ENCODE measurements around the gene IL36G. TPM values are rescaled to one million over a fixed set of nuclear protein-coding genes. Genes with fewer than 3 reads are reported as not detected.

IL36G gene
- total and polyA plus RNA-seq, 2 of the 13 experiments (the other 11 are each of a cell fraction or from before 2014, with no cell fraction given): not detected

DNA sequence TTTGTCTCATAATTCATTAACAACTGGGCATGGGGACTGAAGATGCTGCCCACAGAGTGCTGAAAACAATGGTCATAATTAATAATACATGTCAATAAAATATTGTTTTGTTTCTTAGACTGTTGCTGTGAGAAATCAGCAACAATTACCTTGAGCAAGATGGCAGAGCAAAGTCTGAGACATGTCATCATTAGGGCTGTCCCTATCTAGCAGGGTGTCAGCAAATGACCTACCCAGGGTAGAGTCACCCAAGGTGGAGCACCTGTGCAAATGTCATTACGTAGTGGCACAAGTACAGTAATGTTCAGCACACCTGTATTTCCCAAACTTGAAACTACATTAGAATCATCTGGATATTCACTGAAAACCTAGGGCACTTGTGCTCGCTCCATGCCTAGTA, 16.8 kb downstream of the IL36G start:
- Histone ChIP-seq H3K4me1 (ENCODE audit: insufficient read depth, low read length) (peaks cover 14% of the 10 kb centered on the region), H3K9ac (ENCODE audit: insufficient read depth, low read depth, low read length) (no peak overlapping the region), H3K79me2 (ENCODE audit: insufficient read depth, low read length) (no peaks in the 10 kb centered on the region), H3K36me3 (replicated peaks in 1 of 2; ENCODE audit: control insufficient read depth in 1 of 2, insufficient read depth in 2 of 2, low read length in 2 of 2) (no peaks in the 10 kb centered on the region), H3K9me3 (ENCODE audit: low read length) (peaks cover 2% of the 10 kb centered on the region), H3K27me3 (ENCODE audit: control insufficient read depth in 1 of 2, insufficient read depth in 2 of 2, low read length in 2 of 2) (no peaks in the 10 kb centered on the region; a peak in 1 of 5 replicates), H4K20me1 (ENCODE audit: insufficient read depth, low read length) (no peaks in the 10 kb centered on the region), H3K4me3 (replicated peaks in 1 of 3; ENCODE audit: insufficient read depth in 1 of 3, low read depth in 2 of 3, low read length in 3 of 3) (no peak overlapping the region), H2AFZ (ENCODE audit: low read length) (no peak overlapping the region), H3K4me2 (ENCODE audit: low read depth, low read length) (no peak overlapping the region), H3K27ac (ENCODE audit: extremely low read length, insufficient read depth, low read length) (no peak overlapping the region)
- ChIA-PET CTCF (ENCODE audit: low intra/inter-chr PET ratio, low total read pairs) (no interaction called here), POLR2A (no interaction called here)
- TF ChIP-seq PHF21A (CRISPR knock-in tag; IDR thresholded peaks at IDR 0.05) (no peak), DPF2 (CRISPR knock-in tag; IDR thresholded peaks at IDR 0.05; ENCODE audit: borderline replicate concordance, low read depth) (no peak), ZNF543 (CRISPR knock-in tag; IDR thresholded peaks at IDR 0.05) (no peak), MAFF (IDR thresholded peaks at IDR 0.05; ENCODE audit: low read depth, low read length) (no peak), ZNF496 (CRISPR knock-in tag; IDR thresholded peaks at IDR 0.05; ENCODE audit: insufficient replicate concordance) (no peak), RELA (CRISPR knock-in tag; IDR thresholded peaks at IDR 0.05) (no peak), ATF7-NPFF (CRISPR knock-in tag; IDR thresholded peaks at IDR 0.05; ENCODE audit: low read depth) (no peak), ATAD3A (CRISPR knock-in tag; IDR thresholded peaks at IDR 0.05) (no peak)
- TF ChIP-seq, protein P1, sequence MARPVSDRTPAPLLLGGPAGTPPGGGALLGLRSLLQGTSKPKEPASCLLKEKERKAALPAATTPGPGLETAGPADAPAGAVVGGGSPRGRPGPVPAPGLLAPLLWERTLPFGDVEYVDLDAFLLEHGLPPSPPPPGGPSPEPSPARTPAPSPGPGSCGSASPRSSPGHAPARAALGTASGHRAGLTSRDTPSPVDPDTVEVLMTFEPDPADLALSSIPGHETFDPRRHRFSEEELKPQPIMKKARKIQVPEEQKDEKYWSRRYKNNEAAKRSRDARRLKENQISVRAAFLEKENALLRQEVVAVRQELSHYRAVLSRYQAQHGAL (CRISPR knock-in tag; IDR thresholded peaks at IDR 0.05; ENCODE audit: not compliant biosample characterization): no peak
- TF ChIP-seq, protein P2, sequence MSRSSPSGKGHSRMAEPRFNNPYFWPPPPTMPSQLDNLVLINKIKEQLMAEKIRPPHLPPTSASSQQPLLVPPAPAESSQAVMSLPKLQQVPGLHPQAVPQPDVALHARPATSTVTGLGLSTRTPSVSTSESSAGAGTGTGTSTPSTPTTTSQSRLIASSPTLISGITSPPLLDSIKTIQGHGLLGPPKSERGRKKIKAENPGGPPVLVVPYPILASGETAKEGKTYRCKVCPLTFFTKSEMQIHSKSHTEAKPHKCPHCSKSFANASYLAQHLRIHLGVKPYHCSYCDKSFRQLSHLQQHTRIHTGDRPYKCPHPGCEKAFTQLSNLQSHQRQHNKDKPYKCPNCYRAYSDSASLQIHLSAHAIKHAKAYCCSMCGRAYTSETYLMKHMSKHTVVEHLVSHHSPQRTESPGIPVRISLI (CRISPR knock-in tag; IDR thresholded peaks at IDR 0.05; ENCODE audit: borderline replicate concordance): no peak
- TF ChIP-seq, protein P3, sequence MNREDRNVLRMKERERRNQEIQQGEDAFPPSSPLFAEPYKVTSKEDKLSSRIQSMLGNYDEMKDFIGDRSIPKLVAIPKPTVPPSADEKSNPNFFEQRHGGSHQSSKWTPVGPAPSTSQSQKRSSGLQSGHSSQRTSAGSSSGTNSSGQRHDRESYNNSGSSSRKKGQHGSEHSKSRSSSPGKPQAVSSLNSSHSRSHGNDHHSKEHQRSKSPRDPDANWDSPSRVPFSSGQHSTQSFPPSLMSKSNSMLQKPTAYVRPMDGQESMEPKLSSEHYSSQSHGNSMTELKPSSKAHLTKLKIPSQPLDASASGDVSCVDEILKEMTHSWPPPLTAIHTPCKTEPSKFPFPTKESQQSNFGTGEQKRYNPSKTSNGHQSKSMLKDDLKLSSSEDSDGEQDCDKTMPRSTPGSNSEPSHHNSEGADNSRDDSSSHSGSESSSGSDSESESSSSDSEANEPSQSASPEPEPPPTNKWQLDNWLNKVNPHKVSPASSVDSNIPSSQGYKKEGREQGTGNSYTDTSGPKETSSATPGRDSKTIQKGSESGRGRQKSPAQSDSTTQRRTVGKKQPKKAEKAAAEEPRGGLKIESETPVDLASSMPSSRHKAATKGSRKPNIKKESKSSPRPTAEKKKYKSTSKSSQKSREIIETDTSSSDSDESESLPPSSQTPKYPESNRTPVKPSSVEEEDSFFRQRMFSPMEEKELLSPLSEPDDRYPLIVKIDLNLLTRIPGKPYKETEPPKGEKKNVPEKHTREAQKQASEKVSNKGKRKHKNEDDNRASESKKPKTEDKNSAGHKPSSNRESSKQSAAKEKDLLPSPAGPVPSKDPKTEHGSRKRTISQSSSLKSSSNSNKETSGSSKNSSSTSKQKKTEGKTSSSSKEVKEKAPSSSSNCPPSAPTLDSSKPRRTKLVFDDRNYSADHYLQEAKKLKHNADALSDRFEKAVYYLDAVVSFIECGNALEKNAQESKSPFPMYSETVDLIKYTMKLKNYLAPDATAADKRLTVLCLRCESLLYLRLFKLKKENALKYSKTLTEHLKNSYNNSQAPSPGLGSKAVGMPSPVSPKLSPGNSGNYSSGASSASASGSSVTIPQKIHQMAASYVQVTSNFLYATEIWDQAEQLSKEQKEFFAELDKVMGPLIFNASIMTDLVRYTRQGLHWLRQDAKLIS (CRISPR knock-in tag; IDR thresholded peaks at IDR 0.05): no peak
- ATAC-seq: no peak
- 76% methylated on average over 2 of the region's 2 CpGs for WGBS (ENCODE audit: low lambda C conversion rate)
- BruUV-seq (replicated peaks): no TSS peak
- DNase-seq (ENCODE audit: low spot score): no peak
- intact Hi-C loops (cut with micrococcal nuclease; ENCODE audit: unreplicated experiment): no loop called here
- in situ Hi-C loops (cut with HindIII; ENCODE audit: extremely low pct_ligation_motif_present, low pct_unique_long_range_greater_than_20kb): no loop called here
- FAIRE-seq: no peak

All from HepG2 (cell line).